Caco-2 (cell line): ENCODE measurements around the gene DENND4B. TPM values are rescaled to one million over a fixed set of nuclear protein-coding genes. Genes with fewer than 3 reads are reported as not detected.

Source experiments
- BruUV-seq: library from RNA; stranded (reverse); fragments of 400-500 nt; replicated peaks from 2 replicates; lab custom pipeline; 2021; lab: Mats Ljungman, UMichigan
- CTCF ChIA-PET: fragments of 300-600 bp; sonication (Branson Sonifier 250); formaldehyde crosslinking; loops from one replicate; lab custom pipeline; 2022; ENCODE audit warnings: antibody characterized with exemption; lab: Charles Lee
- POLR2A ChIA-PET: fragments of 300-600 bp; sonication (Branson Sonifier 250); formaldehyde crosslinking; loops from one replicate; lab custom pipeline; 2022; ENCODE audit warnings: antibody characterized with exemption; lab: Charles Lee
- DNase-seq, 2 experiments: peaks; one replicate each; pipeline versions ENCODE4 v3.0.0 to v3.0.0-alpha.2; 2020 to 2022
- H3K27me3 ChIP-seq: replicated peaks from 2 replicates; pipeline ENCODE4 v1.6.0; 2011; ENCODE audit warnings: low read length; ENCODE audit not compliant: control insufficient read depth, insufficient read depth
- H3K36me3 ChIP-seq: 2 replicates; pipeline ENCODE4 v1.5.1; 2011; ENCODE audit warnings: low read length; ENCODE audit not compliant: control insufficient read depth, insufficient read depth
- H3K4me1 ChIP-seq: fragments of 250-450 bp; sonication (Bioruptor Pico); 2 replicates; pipeline ENCODE4 v1.5.1; 2020; ENCODE audit warnings: mild to moderate bottlenecking
- H3K4me3 ChIP-seq: 2 replicates; pipeline ENCODE4 v1.5.1; 2011; ENCODE audit warnings: low read depth, mild to moderate bottlenecking, control low read depth, low read length
- H3K9me3 ChIP-seq: fragments of 250-450 bp; sonication (Bioruptor Pico); 2 replicates; pipeline ENCODE4 v1.5.1; 2020; ENCODE audit warnings: mild to moderate bottlenecking, moderate library complexity
- H3K27ac Mint-ChIP-seq: one replicate; pipeline ENCODE4 v1.8.0; 2022; ENCODE audit warnings: mixed read lengths; ENCODE audit not compliant: unreplicated experiment
- H3K27me3 Mint-ChIP-seq: one replicate; pipeline ENCODE4 v1.8.0; 2022; ENCODE audit warnings: mixed read lengths; ENCODE audit not compliant: insufficient read depth, unreplicated experiment
- H3K36me3 Mint-ChIP-seq: one replicate; pipeline ENCODE4 v1.8.0; 2022; ENCODE audit warnings: mild to moderate bottlenecking, mixed read lengths; ENCODE audit not compliant: insufficient read depth, unreplicated experiment
- H3K4me1 Mint-ChIP-seq: one replicate; pipeline ENCODE4 v1.8.0; 2022; ENCODE audit warnings: low read depth, mixed read lengths; ENCODE audit not compliant: unreplicated experiment
- H3K4me3 Mint-ChIP-seq: one replicate; pipeline ENCODE4 v1.8.0; 2022; ENCODE audit warnings: mild to moderate bottlenecking, moderate library complexity, mixed read lengths; ENCODE audit not compliant: unreplicated experiment
- H3K9me3 Mint-ChIP-seq: one replicate; pipeline ENCODE4 v1.8.0; 2022; ENCODE audit warnings: mixed read lengths; ENCODE audit not compliant: unreplicated experiment
- intact Hi-C: fragments of 100-400 bp; cut with micrococcal nuclease; formaldehyde crosslinking; loops from one replicate; pipeline ENCODE4 v1.10.0; 2022; ENCODE audit not compliant: unreplicated experiment
- total RNA-seq: library from RNA; stranded (reverse); gene quantifications from 2 replicates; pipeline ENCODE4 v1.2.3, GENCODE V29; 2022
- TF ChIP-seq, protein P1 (sequence below), 2 experiments: fragments of 200-600 bp in 1 of 2; IDR thresholded peaks; 1 replicate in 1 of 2; 2 replicates in 1 of 2; pipeline versions ENCODE4 v1.5.1 to v1.8.0; 2011 to 2022; ENCODE audit warnings: antibody characterized with exemption in 1 of 2, control low read depth in 1 of 2, inconsistent platforms in 1 of 2, low read depth in 1 of 2, low read length in 1 of 2, mild to moderate bottlenecking in 1 of 2, moderate library complexity in 1 of 2; ENCODE audit not compliant: insufficient read depth in 1 of 2, severe bottlenecking in 1 of 2, unreplicated experiment in 1 of 2

Gene DENND4B
- total RNA-seq, 1 experiment from 2014 or later: 79.0 TPM

DNA sequence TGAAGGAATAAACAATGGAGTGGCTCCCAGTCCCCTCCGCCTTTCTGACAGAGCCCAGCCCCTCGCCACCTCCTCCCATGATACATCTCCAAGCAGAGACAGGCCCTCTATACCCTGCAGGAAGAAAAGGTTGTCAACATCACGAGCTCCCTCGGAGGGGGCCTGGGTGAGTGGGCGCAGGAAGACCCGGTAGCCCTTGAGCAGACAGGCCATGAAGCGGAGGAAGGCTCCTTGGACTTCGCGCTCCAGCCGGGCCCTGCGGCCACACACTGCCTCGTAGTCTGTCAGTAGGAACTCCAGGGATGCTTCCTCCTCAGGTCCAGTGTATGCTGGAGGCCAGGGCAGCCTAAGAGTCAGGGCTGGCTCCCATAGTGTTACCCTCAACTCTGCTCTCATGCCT lies 7.0 kb downstream of the DENND4B start:
- TF ChIP-seq, protein P1, sequence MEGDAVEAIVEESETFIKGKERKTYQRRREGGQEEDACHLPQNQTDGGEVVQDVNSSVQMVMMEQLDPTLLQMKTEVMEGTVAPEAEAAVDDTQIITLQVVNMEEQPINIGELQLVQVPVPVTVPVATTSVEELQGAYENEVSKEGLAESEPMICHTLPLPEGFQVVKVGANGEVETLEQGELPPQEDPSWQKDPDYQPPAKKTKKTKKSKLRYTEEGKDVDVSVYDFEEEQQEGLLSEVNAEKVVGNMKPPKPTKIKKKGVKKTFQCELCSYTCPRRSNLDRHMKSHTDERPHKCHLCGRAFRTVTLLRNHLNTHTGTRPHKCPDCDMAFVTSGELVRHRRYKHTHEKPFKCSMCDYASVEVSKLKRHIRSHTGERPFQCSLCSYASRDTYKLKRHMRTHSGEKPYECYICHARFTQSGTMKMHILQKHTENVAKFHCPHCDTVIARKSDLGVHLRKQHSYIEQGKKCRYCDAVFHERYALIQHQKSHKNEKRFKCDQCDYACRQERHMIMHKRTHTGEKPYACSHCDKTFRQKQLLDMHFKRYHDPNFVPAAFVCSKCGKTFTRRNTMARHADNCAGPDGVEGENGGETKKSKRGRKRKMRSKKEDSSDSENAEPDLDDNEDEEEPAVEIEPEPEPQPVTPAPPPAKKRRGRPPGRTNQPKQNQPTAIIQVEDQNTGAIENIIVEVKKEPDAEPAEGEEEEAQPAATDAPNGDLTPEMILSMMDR (IDR thresholded peaks at IDR 0.05; ENCODE audit: insufficient read depth in 1 of 2, low read depth in 1 of 2, low read length in 1 of 2, severe bottlenecking in 1 of 2, unreplicated experiment in 1 of 2): no peak
- Mint-ChIP-seq H3K27ac (no peak overlapping the region), H3K4me3 (no peak overlapping the region), H3K27me3 (no peaks in the 10 kb centered on the region), H3K9me3 (no peaks in the 10 kb centered on the region), H3K4me1 (no peaks in the 10 kb centered on the region), H3K36me3 (peaks cover 41% of the 10 kb centered on the region)
- H3K9me3 ChIP-seq: no peaks in the 10 kb centered on the region
- ChIA-PET CTCF (no interaction called here), POLR2A (no interaction called here)
- H3K4me1 ChIP-seq: no peaks in the 10 kb centered on the region
- intact Hi-C loops: no loop called here
- H3K4me3 ChIP-seq: no peak overlapping the region
- H3K27me3 ChIP-seq: no peaks in the 10 kb centered on the region
- peaks cover 14% of the 10 kb centered on the region; the same call in 1 of the 2 replicates for H3K36me3 ChIP-seq
- BruUV-seq: no TSS peak
- DNase-seq: no peak

DNA sequence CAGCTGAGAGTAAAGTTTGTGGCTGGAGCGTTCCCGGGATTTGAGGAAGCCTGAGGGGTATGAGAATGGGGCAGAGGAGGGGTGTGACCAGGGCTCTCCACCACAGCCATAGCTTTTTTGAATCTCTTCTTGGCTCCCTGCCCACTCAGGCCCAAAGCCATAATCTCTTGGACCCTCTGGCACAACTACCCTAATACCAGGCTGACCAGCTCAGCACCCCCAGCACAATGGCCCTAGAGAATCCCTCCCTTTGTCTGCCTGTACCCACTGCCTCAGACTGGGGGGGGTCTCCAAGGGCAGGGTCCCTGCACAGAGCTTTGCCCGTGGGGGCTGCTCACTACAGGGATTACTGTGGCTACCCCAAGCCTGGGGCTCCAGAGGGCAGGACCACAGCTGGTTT lies 7.5 kb downstream of the DENND4B start:
- POLR2A ChIA-PET: no interaction called here
- H3K9me3 Mint-ChIP-seq: no peaks in the 10 kb centered on the region
- no peaks in the 10 kb centered on the region for H3K4me1 Mint-ChIP-seq

DNA sequence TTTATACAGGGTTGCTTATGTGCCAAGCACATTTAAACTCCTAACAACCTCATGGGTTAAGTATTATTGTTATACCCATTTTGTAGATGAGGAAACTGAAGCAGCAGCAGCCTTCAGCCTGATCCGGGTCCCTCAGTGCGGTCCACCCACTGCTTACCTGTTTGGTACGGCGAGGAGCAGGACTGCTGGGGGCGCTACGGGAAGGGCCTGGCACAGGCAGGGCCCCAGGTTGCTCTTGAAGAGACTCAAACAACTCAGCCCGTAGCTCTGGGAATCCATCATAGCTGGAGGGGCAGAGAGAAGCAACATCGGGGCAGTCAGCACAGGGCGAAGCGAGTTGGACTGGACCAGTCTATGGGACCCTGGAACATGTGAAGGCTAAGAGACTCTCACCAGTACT lies 9.2 kb downstream of the DENND4B start:
- BruUV-seq: no TSS peak
- ChIA-PET POLR2A (no interaction called here), CTCF (interaction anchor here (0.6 kb wide), 1 partner anchor 30 kb away, joined by 4 read pairs; no protein-coding TSS in a partner anchor)
- DNase-seq: no peak
- peaks cover 39% of the 10 kb centered on the region for H3K36me3 Mint-ChIP-seq
- Histone ChIP-seq H3K36me3 (peaks cover 10% of the 10 kb centered on the region; the same call in 1 of the 2 replicates), H3K27me3 (no peaks in the 10 kb centered on the region), H3K9me3 (no peaks in the 10 kb centered on the region), H3K4me1 (no peaks in the 10 kb centered on the region), H3K4me3 (no peak overlapping the region)
- TF ChIP-seq, protein P1 (IDR thresholded peaks at IDR 0.05; ENCODE audit: insufficient read depth in 1 of 2, low read depth in 1 of 2, low read length in 1 of 2, severe bottlenecking in 1 of 2, unreplicated experiment in 1 of 2): no peak
- H3K9me3 Mint-ChIP-seq: no peaks in the 10 kb centered on the region
- H3K27ac Mint-ChIP-seq: no peak overlapping the region
- H3K4me1 Mint-ChIP-seq: no peaks in the 10 kb centered on the region
- H3K4me3 Mint-ChIP-seq: no peak overlapping the region
- intact Hi-C loops: no loop called here
- H3K27me3 Mint-ChIP-seq: no peaks in the 10 kb centered on the region

More for the DNA sequence above, 7.5 kb downstream of the DENND4B start:
- H3K36me3 ChIP-seq: peaks cover 14% of the 10 kb centered on the region; the same call in 1 of the 2 replicates
- no peak overlapping the region for H3K4me3 Mint-ChIP-seq
- CTCF ChIA-PET: interaction anchor here (0.6 kb wide), 1 partner anchor 16 kb away, joined by 3 read pairs; the partner anchor contains the start of gene GATAD2B
- no peaks in the 10 kb centered on the region for H3K27me3 ChIP-seq
- DNase-seq: no peak
- peaks cover 45% of the 10 kb centered on the region for H3K36me3 Mint-ChIP-seq
- no peaks in the 10 kb centered on the region for H3K4me1 ChIP-seq
- no peak overlapping the region for H3K4me3 ChIP-seq
- intact Hi-C loops: no loop called here
- no peaks in the 10 kb centered on the region for H3K27me3 Mint-ChIP-seq
- TF ChIP-seq, protein P1 (IDR thresholded peaks at IDR 0.05; ENCODE audit: insufficient read depth in 1 of 2, low read depth in 1 of 2, low read length in 1 of 2, severe bottlenecking in 1 of 2, unreplicated experiment in 1 of 2): no peak
- H3K9me3 ChIP-seq: no peaks in the 10 kb centered on the region
- no TSS peak for BruUV-seq
- H3K27ac Mint-ChIP-seq: no peak overlapping the region
